ENCODE results near the gene UBE2G2.
A peak's percentile ranks its signal among the peaks of the same experiment; 100 is the strongest.

Gene UBE2G2

GRCh38 chr21:44739316-44739715 is 62.3 kb downstream of the UBE2G2 start:
- DNase-seq (ENCODE audit: low read depth): no peak
- no peak overlapping the region for H3K4me3 ChIP-seq (ENCODE audit: low read depth, low read length)
- TF ChIP-seq CTCF (conservative IDR thresholded peaks at IDR 0.05; ENCODE audit: low read depth, low read length): no peak

GRCh38 chr21:44738621-44739020 is 63.0 kb downstream of the UBE2G2 start:
- no peak for DNase-seq (ENCODE audit: low read depth)
- no peak overlapping the region for H3K4me3 ChIP-seq (ENCODE audit: low read depth, low read length)
- no peak for TF ChIP-seq CTCF (conservative IDR thresholded peaks at IDR 0.05; ENCODE audit: low read depth, low read length)

- TF ChIP-seq CTCF (conservative IDR thresholded peaks at IDR 0.05; ENCODE audit: low read depth, low read length): no peak
- H3K4me3 ChIP-seq (ENCODE audit: low read depth, low read length): no peak overlapping the region
- peak; percentile 36 for DNase-seq (ENCODE audit: low read depth)
Observed at GRCh38 chr21:44737706-44738354, 63.8 kb downstream of the UBE2G2 start.

GRCh38 chr21:44736291-44737004 is 65.2 kb downstream of the UBE2G2 start:
- DNase-seq (ENCODE audit: low read depth): no peak

GRCh38 chr21:44735821-44736220 is 65.8 kb downstream of the UBE2G2 start:
- DNase-seq (ENCODE audit: low read depth): no peak

More at GRCh38 chr21:44736291-44737004, 65.2 kb downstream of the UBE2G2 start:
- TF ChIP-seq CTCF (conservative IDR thresholded peaks at IDR 0.05; ENCODE audit: low read depth, low read length): no peak
- H3K4me3 ChIP-seq (ENCODE audit: low read depth, low read length): no peak overlapping the region

GRCh38 chr21:44734841-44735240 is 66.8 kb downstream of the UBE2G2 start:
- no peak for DNase-seq (ENCODE audit: low read depth)
- no peak for TF ChIP-seq CTCF (conservative IDR thresholded peaks at IDR 0.05; ENCODE audit: low read depth, low read length)
- no peak overlapping the region for H3K4me3 ChIP-seq (ENCODE audit: low read depth, low read length)

More at GRCh38 chr21:44735821-44736220, 65.8 kb downstream of the UBE2G2 start:
- no peak overlapping the region for H3K4me3 ChIP-seq (ENCODE audit: low read depth, low read length)
- TF ChIP-seq CTCF (conservative IDR thresholded peaks at IDR 0.05; ENCODE audit: low read depth, low read length): no peak
